H1 (cell line): ENCODE results near the gene EGFR. TPM values are rescaled to one million over a fixed set of nuclear protein-coding genes. Genes with fewer than 3 reads are reported as not detected.

Experiments
- CTCF ChIA-PET: fragments of 300-600 bp; sonication (Branson Sonifier 250); formaldehyde crosslinking; loops from one replicate; lab custom pipeline; 2021; ENCODE audit not compliant: partially characterized antibody; lab: Charles Lee
- POLR2A ChIA-PET: fragments of 300-600 bp; sonication (Branson Sonifier 250); formaldehyde crosslinking; loops from one replicate; lab custom pipeline; 2021; ENCODE audit warnings: inconsistent platforms; ENCODE audit not compliant: partially characterized antibody; lab: Charles Lee
- DNase-seq, 2 experiments: peaks; one replicate each; pipeline versions ENCODE4 v3.0.0 to v3.0.0-alpha.2; 2010 to 2022; ENCODE audit warnings: low spot score in 2 of 2, low read depth in 1 of 2, mixed read lengths in 1 of 2
- FAIRE-seq: peaks from 2 replicates; lab custom pipeline; 2011; peaks lifted over from hg19 to GRCh38; lab: Jason Lieb, UNC
- H2AFZ ChIP-seq: 2 replicates; pipeline ENCODE4 v1.8.1; 2012; ENCODE audit warnings: low read length, inconsistent platforms
- H2AK5ac ChIP-seq: 2 replicates; pipeline ENCODE4 v1.6.1; 2013; ENCODE audit warnings: low read depth, low read length
- H2BK120ac ChIP-seq: replicated peaks from 2 replicates; pipeline ENCODE3; 2013; ENCODE audit warnings: low read depth, low read length, inconsistent platforms
- H2BK12ac ChIP-seq: 2 replicates; pipeline ENCODE4 v1.6.1; 2013; ENCODE audit warnings: low read depth, low read length
- H2BK15ac ChIP-seq: 2 replicates; pipeline ENCODE4 v1.6.1; 2013; ENCODE audit warnings: low read length
- H2BK20ac ChIP-seq: 2 replicates; pipeline ENCODE4 v1.6.1; 2013; ENCODE audit warnings: low read length
- H2BK5ac ChIP-seq: 2 replicates; pipeline ENCODE4 v1.6.1; 2013; ENCODE audit warnings: low read depth, low read length
- H3K14ac ChIP-seq: 2 replicates; pipeline ENCODE4 v1.6.1; 2013; ENCODE audit warnings: inconsistent platforms; ENCODE audit not compliant: insufficient read length
- H3K18ac ChIP-seq: 2 replicates; pipeline ENCODE4 v1.6.1; 2013; ENCODE audit warnings: low read length; ENCODE audit errors: extremely low read depth
- H3K23ac ChIP-seq: 2 replicates; pipeline ENCODE4 v1.6.1; 2013; ENCODE audit warnings: inconsistent platforms; ENCODE audit not compliant: insufficient read length
- H3K23me2 ChIP-seq: 2 replicates; pipeline ENCODE4 v1.6.1; 2013; ENCODE audit warnings: low read depth, low read length
- H3K27ac ChIP-seq: 2 replicates; pipeline ENCODE4 v1.6.1; 2011; ENCODE audit warnings: low read depth, low read length, inconsistent platforms
- H3K27me3 ChIP-seq, 4 experiments: replicated peaks in 1 of 4; 1 replicate in 1 of 4; 2 replicates in 3 of 4; pipeline versions ENCODE4 v1.6.1 to v1.8.1; 2011 to 2013; ENCODE audit warnings: low read length in 3 of 4, mild to moderate bottlenecking in 3 of 4, inconsistent platforms in 2 of 4, mixed read lengths in 2 of 4, moderate library complexity in 1 of 4; ENCODE audit not compliant: control insufficient read depth in 3 of 4, insufficient read depth in 3 of 4; ENCODE audit errors: extremely low read depth in 1 of 4
- H3K36me3 ChIP-seq, 4 experiments: 2 replicates each; pipeline versions ENCODE4 v1.6.1 to v1.8.1; 2011 to 2013; ENCODE audit warnings: mild to moderate bottlenecking in 4 of 4, low read length in 3 of 4, moderate library complexity in 2 of 4, control low read depth in 1 of 4, inconsistent platforms in 1 of 4; ENCODE audit not compliant: insufficient read depth in 4 of 4, control insufficient read depth in 2 of 4
- H3K4ac ChIP-seq: replicated peaks from 2 replicates; pipeline ENCODE3; 2013; ENCODE audit warnings: low read length, low read depth, mixed read lengths, inconsistent platforms; ENCODE audit not compliant: insufficient read length
- H3K4me1 ChIP-seq, 4 experiments: replicated peaks in 1 of 4; 1 replicate in 1 of 4; 2 replicates in 3 of 4; pipeline versions ENCODE4 v1.6.1 to v1.8.1; 2011 to 2013; ENCODE audit warnings: low read length in 3 of 4, inconsistent platforms in 2 of 4, mixed read lengths in 1 of 4; ENCODE audit not compliant: insufficient read depth in 4 of 4, control insufficient read depth in 3 of 4
- H3K4me2 ChIP-seq, 2 experiments: 2 replicates each; pipeline versions ENCODE4 v1.6.1 to v1.8.1; 2011 to 2013; ENCODE audit warnings: low read depth in 2 of 2, low read length in 2 of 2, control low read depth in 1 of 2, inconsistent platforms in 1 of 2, mild to moderate bottlenecking in 1 of 2; ENCODE audit not compliant: insufficient read depth in 1 of 2
- H3K4me3 ChIP-seq, 4 experiments: fragments of 200-600, 300-600 bp in 1 of 4; sonication (generic), shearing (Covaris generic), sonication (Bioruptor Twin) in 1 of 4; 2 replicates each; pipeline versions ENCODE4 v1.5.1 to v1.8.1; 2011 to 2016; ENCODE audit warnings: low read length in 4 of 4, low read depth in 3 of 4, control low read depth in 2 of 4, inconsistent platforms in 2 of 4, mild to moderate bottlenecking in 2 of 4, mixed read lengths in 1 of 4, moderate library complexity in 1 of 4; ENCODE audit not compliant: insufficient read depth in 2 of 4; ENCODE audit errors: extremely low read depth in 1 of 4
- H3K56ac ChIP-seq: replicated peaks from 2 replicates; pipeline ENCODE3; 2013; ENCODE audit warnings: low read depth, mild to moderate bottlenecking, mixed read lengths, low read length, inconsistent platforms; ENCODE audit not compliant: insufficient read length
- H3K79me1 ChIP-seq: 2 replicates; pipeline ENCODE4 v1.6.1; 2013; ENCODE audit warnings: low read depth, low read length, control low read depth
- H3K79me2 ChIP-seq, 2 experiments: 2 replicates each; pipeline versions ENCODE4 v1.6.1 to v1.8.1; 2012 to 2013; ENCODE audit warnings: low read length in 2 of 2, mild to moderate bottlenecking in 2 of 2, inconsistent platforms in 1 of 2; ENCODE audit not compliant: insufficient read depth in 2 of 2, control insufficient read depth in 1 of 2
- H3K9ac ChIP-seq, 4 experiments: replicated peaks in 1 of 4; 1 replicate in 1 of 4; 2 replicates in 3 of 4; pipeline versions ENCODE4 v1.6.1 to v1.8.1; 2011 to 2013; ENCODE audit warnings: low read depth in 3 of 4, low read length in 3 of 4, control low read depth in 2 of 4, mild to moderate bottlenecking in 2 of 4, moderate library complexity in 2 of 4, inconsistent platforms in 1 of 4; ENCODE audit errors: extremely low read depth in 1 of 4
- H3K9me3 ChIP-seq, 2 experiments: 2 replicates each; pipeline versions ENCODE4 v1.6.1 to v1.8.1; 2012 to 2013; ENCODE audit warnings: mild to moderate bottlenecking in 2 of 2, moderate library complexity in 2 of 2, control low read depth in 1 of 2, inconsistent platforms in 1 of 2, low read depth in 1 of 2, low read length in 1 of 2, mixed read lengths in 1 of 2; ENCODE audit not compliant: insufficient read depth in 2 of 2
- H4K20me1 ChIP-seq, 2 experiments: replicated peaks in 1 of 2; 2 replicates each; pipeline versions ENCODE3 to v1.8.1; 2011 to 2013; ENCODE audit warnings: inconsistent platforms in 2 of 2, low read length in 2 of 2, mild to moderate bottlenecking in 1 of 2; ENCODE audit not compliant: insufficient read depth in 2 of 2, control insufficient read depth in 1 of 2
- H4K5ac ChIP-seq: 2 replicates; pipeline ENCODE4 v1.6.1; 2013; ENCODE audit warnings: low read length, low read depth, mixed read lengths, inconsistent platforms; ENCODE audit not compliant: insufficient read length
- H4K8ac ChIP-seq: 2 replicates; pipeline ENCODE4 v1.8.0; 2013; ENCODE audit warnings: mild to moderate bottlenecking, moderate library complexity, low read length, inconsistent platforms; ENCODE audit not compliant: insufficient read depth; ENCODE audit errors: extremely low read depth
- H4K91ac ChIP-seq: replicated peaks from 2 replicates; pipeline ENCODE3; 2013; ENCODE audit warnings: low read length, mixed read lengths, inconsistent platforms; ENCODE audit not compliant: insufficient read length
- CBX8 ChIP-seq: fragments of 300-800, 300-1000 bp; sonication (generic); IDR thresholded peaks from 2 replicates; pipeline ENCODE4 v1.7.1; 2016; ENCODE audit warnings: low read depth, low read length, borderline replicate concordance
- CEBPB ChIP-seq: IDR thresholded peaks from 2 replicates; pipeline ENCODE4 v1.6.1; 2012; ENCODE audit warnings: low read depth, low read length
- CREB1 ChIP-seq: IDR thresholded peaks from 2 replicates; pipeline ENCODE4 v1.6.1; 2012; ENCODE audit warnings: inconsistent platforms
- EZH2 ChIP-seq: fragments of 200-600 bp; sonication (generic); IDR thresholded peaks from 2 replicates; pipeline ENCODE4 v1.7.1; 2012; ENCODE audit warnings: low read depth, mild to moderate bottlenecking, moderate library complexity, low read length, inconsistent platforms; ENCODE audit not compliant: severe bottlenecking
- FOSL1 ChIP-seq: IDR thresholded peaks from 2 replicates; pipeline ENCODE4 v1.6.1; 2011; ENCODE audit warnings: mild to moderate bottlenecking, low read depth, low read length, moderate library complexity; ENCODE audit not compliant: insufficient read depth
- GABPA ChIP-seq: IDR thresholded peaks from 2 replicates; pipeline ENCODE4 v1.6.1; 2011; ENCODE audit warnings: mild to moderate bottlenecking, low read length, moderate library complexity, borderline replicate concordance; ENCODE audit not compliant: insufficient read depth
- NANOG ChIP-seq: IDR thresholded peaks from 2 replicates; pipeline ENCODE4 v1.6.1; 2011; ENCODE audit warnings: low read length, low read depth, mild to moderate bottlenecking, inconsistent platforms; ENCODE audit not compliant: insufficient read depth, poor library complexity, severe bottlenecking
- POU5F1 ChIP-seq: IDR thresholded peaks from 2 replicates; pipeline ENCODE4 v1.6.1; 2011; ENCODE audit warnings: low read depth, mild to moderate bottlenecking, low read length, moderate library complexity
- SAP30 ChIP-seq: fragments of 300-600 bp; sonication (generic); IDR thresholded peaks from 2 replicates; pipeline ENCODE4 v1.7.1; 2012; ENCODE audit warnings: low read length, moderate library complexity, mild to moderate bottlenecking, inconsistent platforms; ENCODE audit not compliant: insufficient read depth, insufficient replicate concordance
- SIN3A ChIP-seq, 2 experiments: IDR thresholded peaks in 1 of 2; conservative IDR thresholded peaks in 1 of 2; 2 replicates each; pipeline ENCODE4 v1.6.1; 2011 to 2012; ENCODE audit warnings: low read length in 2 of 2, improper control_type of control experiment in 1 of 2, low read depth in 1 of 2, mild to moderate bottlenecking in 1 of 2
- TAF7 ChIP-seq: optimal IDR thresholded peaks from 2 replicates; pipeline ENCODE3; 2011; ENCODE audit warnings: low read depth, mild to moderate bottlenecking, inconsistent platforms, low read length, moderate library complexity, borderline replicate concordance
- TBP ChIP-seq: IDR thresholded peaks from 2 replicates; pipeline ENCODE4 v1.6.1; 2011; ENCODE audit warnings: low read depth, low read length, improper control_type of control experiment
- YY1 ChIP-seq: IDR thresholded peaks from 2 replicates; pipeline ENCODE4 v1.6.1; 2011; ENCODE audit warnings: low read depth, mild to moderate bottlenecking, low read length
- ZNF274 ChIP-seq: IDR thresholded peaks from 2 replicates; pipeline ENCODE4 v1.7.0; 2012; ENCODE audit warnings: low read length, borderline replicate concordance; ENCODE audit errors: extremely low read depth
- WGBS, 2 experiments: shearing (Covaris generic) in 1 of 2; methylation state at CpG; one replicate each; pipeline versions ENCODE4 v1.1.6 to v1.1.7; 2013 to 2015; ENCODE audit warnings: low lambda C conversion rate in 2 of 2, mixed read lengths in 2 of 2, inconsistent platforms in 1 of 2, low coverage in 1 of 2, missing lambda C conversion rate in 1 of 2; ENCODE audit not compliant: insufficient replicate concordance in 2 of 2, insufficient coverage in 1 of 2, insufficient read length in 1 of 2; ENCODE audit errors: extremely low coverage in 1 of 2, missing lambda C conversion rate in 1 of 2; 5-methylcytosine and 5-hydroxymethylcytosine counted together
- polyA plus RNA-seq, 7 experiments: library from polyadenylated mRNA; depleted of rRNA in 3 of 7; stranded (reverse) in 5 of 7; unstranded in 2 of 7; fragments of >200 nt in 5 of 7; fragments of 200-250 nt in 2 of 7; gene quantifications; 1 replicate in 5 of 7; 2 replicates in 1 of 7; 4 replicates in 1 of 7; pipeline versions ENCODE4 v1.2.1 to v1.2.3, GENCODE V29; 2011 to 2013; ENCODE audit warnings: missing spikeins in 2 of 7, mixed read lengths in 2 of 7
- total RNA-seq: library from RNA; stranded (reverse); fragmentation: NEBNext Ultra II Directional; extraction: Animal tissue kit (Norgen Biotek cat#: 25700); gene quantifications from 2 replicates; pipeline ENCODE4 v1.2.1, GENCODE V29; 2021

EGFR gene
- total and polyA plus RNA-seq, 2 of the 8 experiments (the other 6 are each of a cell fraction or from before 2014, with no cell fraction given): 1.9 to 5.8 TPM

- H3K4me1 ChIP-seq: no peaks in the 10 kb centered on the region
- 65% methylated on average over 2 of the region's 2 CpGs; no CpG with 5 or more reads in 1 of the 2 experiments for WGBS, 2 experiments
- H3K79me2 ChIP-seq: no peaks in the 10 kb centered on the region
- no peak overlapping the region for H3K4me2 ChIP-seq
- H3K18ac ChIP-seq: no peak overlapping the region
- no peak for FAIRE-seq
- H3K4ac ChIP-seq: no peak overlapping the region
- H3K79me1 ChIP-seq: no peaks in the 10 kb centered on the region
- no peak overlapping the region for H2AFZ ChIP-seq
- no peak overlapping the region for H3K4me3 ChIP-seq
- H3K56ac ChIP-seq: no peak overlapping the region
- H3K27ac ChIP-seq: no peak overlapping the region
- H3K36me3 ChIP-seq: no peaks in the 10 kb centered on the region
- no peak overlapping the region for H4K8ac ChIP-seq
- H2BK15ac ChIP-seq: no peak overlapping the region
- no peak overlapping the region for H4K91ac ChIP-seq
- no peak overlapping the region for H4K5ac ChIP-seq
- no peak overlapping the region for H2BK12ac ChIP-seq
- H3K9me3 ChIP-seq: no peaks in the 10 kb centered on the region
- POLR2A ChIA-PET: no interaction called here
- no peaks in the 10 kb centered on the region for H4K20me1 ChIP-seq
- TF ChIP-seq SAP30 (no peak), YY1 (no peak), CBX8 (no peak), FOSL1 (no peak), SIN3A (conservative IDR thresholded peaks at IDR 0.05 in 1 of 2, IDR thresholded peaks at IDR 0.05 in 1 of 2; ENCODE audit: low read depth in 1 of 2, low read length in 2 of 2) (no peak), GABPA (no peak), ZNF274 (no peak), TBP (no peak), CREB1 (no peak), POU5F1 (no peak), CEBPB (no peak), TAF7 (no peak), EZH2 (no peak), NANOG (no peak)
- TF ChIP-seq, all 59 proteins: peak for 0
- CTCF ChIA-PET: interaction anchor here (0.6 to 1.6 kb wide), 3 partner anchors 12 to 96 kb away, joined by 3 to 5 read pairs (median 3); no protein-coding TSS in a partner anchor
- no peaks in the 10 kb centered on the region for H3K27me3 ChIP-seq
- no peak for DNase-seq
- no peak overlapping the region for H2AK5ac ChIP-seq
- H2BK5ac ChIP-seq: no peak overlapping the region
- H2BK20ac ChIP-seq: no peak overlapping the region
- H3K9ac ChIP-seq: no peak overlapping the region
- H3K14ac ChIP-seq: no peak overlapping the region
- no peak overlapping the region for H2BK120ac ChIP-seq
- H3K23me2 ChIP-seq: no peaks in the 10 kb centered on the region
- H3K23ac ChIP-seq: no peak overlapping the region
These were observed 223.8 kb downstream of the EGFR start for GRCh38 chr7:55242613-55243012.
